ENCODE results near the gene NRN1L.

GRCh38 chr16:67873435-67874370, 11.0 kb upstream of the NRN1L start:
- TF ChIP-seq CTCF (conservative IDR thresholded peaks at IDR 0.05 in 1 of 2, IDR thresholded peaks at IDR 0.05 in 1 of 2; ENCODE audit: low read depth in 1 of 2, low read length in 2 of 2) = no peak
- TF ChIP-seq EZH2 (IDR thresholded peaks at IDR 0.05; ENCODE audit: low read length, missing control alignments) = no peak
